ENCODE results near the gene SPEN.
"Not testable (repeated sequence)": the region's sequence is repeated elsewhere in the genome, so short reads cannot be mapped to it uniquely, and the experiment has no call there.

SPEN gene

DNA sequence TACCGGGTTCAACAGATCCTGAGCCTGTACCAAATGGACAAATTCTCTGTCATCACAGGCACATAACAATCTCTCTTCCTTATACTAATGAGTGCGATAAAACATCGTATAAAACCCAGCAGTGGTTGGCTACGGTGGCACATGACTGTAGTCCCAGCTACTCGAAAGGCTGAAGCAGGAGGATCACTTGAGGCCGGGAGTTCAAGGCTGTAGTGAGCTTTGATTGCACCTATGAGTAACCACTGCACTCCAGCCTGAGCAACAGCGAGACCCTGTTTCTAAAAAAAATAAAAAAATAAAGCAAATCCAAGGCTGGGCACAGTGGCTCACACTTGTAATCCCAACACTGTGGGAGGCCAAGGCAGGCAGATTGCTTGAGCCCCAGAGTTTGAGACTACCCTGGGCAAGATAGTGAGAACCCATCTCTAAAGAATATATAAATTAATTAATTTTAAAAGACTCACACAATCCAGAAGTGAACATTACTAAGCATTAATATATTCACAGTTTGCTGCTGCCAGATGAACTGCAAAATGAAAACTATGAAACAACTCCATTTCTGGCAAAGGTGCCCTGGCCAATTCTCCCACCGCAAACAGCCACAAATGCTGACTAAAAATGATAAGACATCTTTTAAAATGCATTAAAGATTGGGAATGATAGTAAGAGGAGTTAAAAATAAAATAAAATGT is 115.3 kb downstream of the SPEN start:
- DNase-seq (ENCODE audit: low read depth): no peak

DNA sequence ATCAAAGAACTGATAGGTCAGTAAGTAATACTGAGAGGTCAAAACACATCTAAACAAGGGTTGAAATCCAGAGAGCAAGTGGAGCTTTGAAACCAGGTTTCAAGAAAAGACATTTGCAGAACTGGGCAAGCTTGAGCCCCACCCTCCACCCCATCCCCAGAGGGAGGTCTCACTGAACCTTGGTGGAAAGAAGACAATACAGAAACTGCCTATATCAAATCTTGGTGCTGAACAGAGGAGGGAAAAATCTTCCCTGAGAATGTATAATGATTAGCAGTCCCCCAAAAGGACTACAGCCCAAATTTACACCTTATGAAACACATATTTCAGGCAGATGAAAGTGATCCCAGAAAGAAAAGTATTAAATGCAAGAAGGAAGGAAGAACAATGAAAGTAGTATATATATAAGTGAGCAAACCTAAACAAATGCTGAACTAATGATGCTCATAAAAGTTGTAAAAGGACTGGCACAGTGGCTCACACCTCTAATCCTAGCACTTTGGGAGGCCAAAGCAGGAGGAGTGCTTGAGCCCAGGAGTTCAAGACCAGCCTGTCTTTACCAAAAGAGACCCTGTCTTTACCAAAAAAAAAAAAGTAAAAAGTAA is 116.0 kb downstream of the SPEN start:
- DNase-seq (ENCODE audit: low read depth): no peak

DNA sequence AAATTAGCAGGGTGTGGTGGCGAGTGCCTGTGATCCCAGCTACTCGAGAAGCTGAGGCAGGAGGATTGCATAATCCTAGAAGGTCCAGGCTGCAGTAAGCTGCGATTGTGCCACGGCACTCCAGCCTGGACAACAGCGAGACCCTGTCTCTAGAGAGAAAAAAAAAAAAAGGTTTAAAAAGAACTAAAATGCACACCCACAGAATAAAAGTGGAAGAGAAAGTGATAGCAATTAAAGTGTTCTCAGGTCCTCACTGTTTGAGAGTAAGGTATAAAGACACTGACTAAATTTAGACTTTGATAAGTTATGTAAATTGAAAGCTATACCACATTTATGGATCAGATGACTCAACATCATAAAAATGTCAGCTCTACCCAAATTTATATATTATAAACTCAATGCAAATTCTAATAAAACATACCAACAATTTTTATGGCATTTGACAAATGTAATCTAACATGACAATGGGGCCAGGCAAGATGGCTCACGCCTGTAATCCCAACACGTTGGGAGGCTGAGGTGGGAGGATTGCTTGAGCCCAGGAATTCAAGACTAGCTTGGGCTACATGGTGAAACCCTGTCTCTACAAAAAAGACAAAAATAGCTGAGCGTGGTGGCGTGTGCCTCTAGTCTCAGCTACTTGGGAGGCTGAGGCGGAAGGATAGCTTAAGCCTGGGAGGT is 116.6 kb downstream of the SPEN start:
- no peak for DNase-seq (ENCODE audit: low read depth)

DNA sequence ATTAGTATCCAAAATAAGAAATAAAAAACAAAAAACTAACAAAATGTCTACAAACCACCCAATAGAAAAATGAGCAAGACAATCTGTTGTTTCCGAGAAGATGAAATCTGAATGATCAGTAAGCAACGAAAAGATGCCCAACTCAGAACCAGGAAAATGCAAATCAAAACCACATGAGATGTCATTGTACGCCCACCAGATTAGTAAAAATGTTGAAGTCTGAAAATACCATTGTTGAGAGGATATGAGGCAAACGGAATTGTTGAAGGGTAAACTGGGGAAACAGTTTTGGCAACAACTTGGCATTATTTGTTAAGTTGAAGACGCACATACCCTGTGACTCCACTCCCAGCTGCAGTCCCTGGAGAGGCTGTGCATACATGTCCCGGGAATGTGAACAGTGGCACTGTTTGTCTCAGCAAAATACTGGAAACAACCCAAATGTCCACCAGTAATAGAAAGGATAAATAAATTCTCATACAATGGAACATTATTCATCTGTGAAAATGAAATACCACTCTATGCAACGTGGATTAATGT is 117.8 kb downstream of the SPEN start:
- no peak for DNase-seq (ENCODE audit: low read depth)

DNA sequence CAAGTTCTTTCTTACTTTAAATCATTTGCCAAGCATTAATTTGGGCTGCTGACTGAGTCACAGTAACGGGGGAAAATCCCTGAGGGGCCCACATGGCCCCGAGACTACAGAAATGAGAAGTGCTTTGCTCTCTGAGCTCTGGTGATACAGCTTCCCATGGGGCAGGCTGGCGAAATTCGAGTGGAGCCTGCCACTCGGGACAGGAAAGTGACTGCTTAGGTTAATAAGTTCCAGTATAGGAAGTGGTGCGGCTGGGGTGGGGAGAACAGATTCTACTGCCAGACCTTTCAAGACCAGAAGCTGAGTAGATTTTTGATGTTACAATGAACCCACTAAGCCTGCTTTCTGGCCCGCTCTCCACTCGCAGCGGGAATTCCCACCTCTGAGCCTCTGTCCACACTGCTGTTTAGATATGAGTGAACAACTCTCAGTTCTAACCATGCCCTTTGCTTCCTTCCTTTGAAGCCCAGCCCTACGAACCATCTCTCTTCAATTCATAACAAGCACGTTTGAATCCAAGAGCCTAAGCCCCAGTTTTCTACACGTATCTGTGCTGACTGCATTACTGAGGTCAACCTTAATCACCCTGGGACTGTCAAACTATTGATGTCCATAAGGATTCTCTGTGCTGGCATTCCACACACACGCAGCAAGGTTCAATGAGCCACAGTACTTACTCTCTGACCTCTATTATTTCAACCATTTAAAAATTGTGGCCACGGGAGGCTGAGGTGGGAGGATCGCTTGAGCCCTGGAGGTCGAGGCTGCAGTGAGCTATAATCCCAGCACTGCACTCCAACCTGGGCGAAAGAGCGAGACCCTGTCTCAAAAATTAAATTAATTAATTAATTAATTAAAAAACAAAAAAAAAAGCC is 118.8 kb downstream of the SPEN start:
- peak; percentile 22 for DNase-seq (ENCODE audit: low read depth)

DNA sequence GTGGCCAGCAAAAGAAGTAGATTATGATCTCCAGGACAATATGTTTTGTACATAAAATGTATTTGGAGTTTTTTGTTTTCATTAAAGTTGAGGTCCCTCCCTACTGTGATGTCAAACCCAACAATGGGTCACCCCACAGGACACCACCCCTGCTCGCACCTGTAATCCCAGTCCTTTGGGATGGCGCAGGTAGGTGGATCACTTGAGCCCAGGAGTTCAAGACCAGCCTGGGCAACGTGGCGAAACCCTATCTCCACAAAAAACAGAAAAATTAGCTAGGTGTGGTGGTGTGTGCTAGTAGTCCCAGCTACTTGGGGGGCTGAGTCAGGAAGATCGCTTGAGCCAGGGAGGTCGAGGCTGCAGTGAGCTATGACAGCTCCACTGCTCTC is 119.4 kb downstream of the SPEN start:
- no peak for DNase-seq (ENCODE audit: low read depth)

DNA sequence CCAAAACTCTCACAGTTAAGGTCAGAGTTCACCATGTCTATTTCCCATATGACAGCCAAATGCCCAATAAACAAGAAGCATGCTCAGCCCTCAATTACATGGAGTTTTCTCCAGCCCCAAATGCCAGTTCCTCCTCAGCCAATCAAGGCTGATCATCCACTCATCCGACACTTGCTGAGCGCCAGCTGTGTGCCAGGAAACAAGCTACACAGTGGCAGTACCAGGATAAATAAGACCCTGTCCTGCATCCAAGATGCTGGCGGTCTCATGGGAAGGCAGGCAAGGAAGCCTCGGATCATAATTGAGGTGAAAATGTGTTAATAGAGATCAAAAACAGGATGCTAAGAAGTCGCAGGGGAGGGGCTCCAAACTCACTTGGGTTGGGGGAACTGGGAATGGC is 120.7 kb downstream of the SPEN start:
- no peak for DNase-seq (ENCODE audit: low read depth)

DNA sequence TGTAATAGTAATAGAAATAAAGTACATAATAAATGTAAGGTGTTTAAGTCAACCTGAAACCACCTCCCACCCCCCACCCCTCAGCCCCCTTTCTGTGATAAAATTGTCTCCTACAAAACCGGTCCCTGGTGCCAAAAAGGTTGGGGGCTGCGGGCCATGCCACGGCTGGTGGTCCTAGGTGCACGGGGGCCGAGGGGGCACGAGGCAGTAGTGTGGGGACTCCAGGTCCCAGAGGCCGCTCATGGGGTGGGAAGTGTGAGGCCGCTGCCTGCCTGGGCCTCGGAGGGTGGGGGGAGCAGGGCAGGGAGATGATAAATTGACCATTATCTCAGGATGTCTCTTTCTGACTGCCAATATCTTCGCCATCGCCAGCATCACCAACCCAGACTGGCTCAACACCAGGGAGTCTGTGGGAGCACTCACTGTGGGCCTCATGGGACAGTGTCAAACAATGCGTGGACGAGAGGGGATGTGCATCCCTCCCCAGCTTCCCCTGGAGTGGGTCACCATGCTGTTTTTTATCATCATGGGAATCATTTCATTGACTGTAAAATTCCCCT is 121.9 kb downstream of the SPEN start:
- DNase-seq (ENCODE audit: low read depth): no peak

DNA sequence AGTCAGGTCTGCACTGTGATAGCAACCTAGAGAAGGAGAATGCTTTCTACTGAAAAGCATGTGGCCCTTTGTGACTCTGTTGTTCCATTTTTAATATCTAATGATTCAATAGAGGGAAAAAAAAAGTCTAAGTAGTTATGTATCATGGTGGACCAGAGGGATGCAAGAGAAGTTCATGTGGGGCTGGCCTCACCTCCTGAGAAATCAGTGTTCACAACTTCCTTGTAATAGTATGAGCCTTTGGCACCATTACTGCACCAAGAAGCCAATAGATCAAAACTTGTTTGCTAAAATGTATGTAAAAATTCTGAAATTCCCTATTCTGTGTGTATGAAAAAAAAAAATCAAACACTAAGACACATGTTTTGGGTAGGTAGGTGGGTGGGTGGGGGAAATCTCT is 123.4 kb downstream of the SPEN start:
- DNase-seq (ENCODE audit: low read depth): no peak

DNA sequence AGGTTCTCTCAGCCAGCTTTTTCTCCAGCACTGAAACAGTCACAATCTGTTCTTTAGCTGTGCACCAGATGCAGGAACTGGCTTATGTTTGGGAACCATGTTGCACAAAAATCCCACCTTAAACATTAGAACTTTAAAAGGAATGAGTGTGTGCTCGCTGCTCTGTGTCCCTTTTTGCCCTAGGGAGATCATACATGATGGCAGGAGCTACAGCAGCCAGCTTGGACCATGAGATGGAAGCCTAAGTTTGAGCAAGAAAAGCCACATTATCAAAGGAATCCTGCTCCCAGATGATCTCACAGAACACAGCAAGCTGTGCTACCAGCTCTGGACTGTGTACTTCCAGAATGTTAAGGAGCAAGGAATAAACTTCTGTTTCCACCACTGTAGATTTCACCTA is 124.9 kb downstream of the SPEN start:
- DNase-seq (ENCODE audit: low read depth): no peak

DNA sequence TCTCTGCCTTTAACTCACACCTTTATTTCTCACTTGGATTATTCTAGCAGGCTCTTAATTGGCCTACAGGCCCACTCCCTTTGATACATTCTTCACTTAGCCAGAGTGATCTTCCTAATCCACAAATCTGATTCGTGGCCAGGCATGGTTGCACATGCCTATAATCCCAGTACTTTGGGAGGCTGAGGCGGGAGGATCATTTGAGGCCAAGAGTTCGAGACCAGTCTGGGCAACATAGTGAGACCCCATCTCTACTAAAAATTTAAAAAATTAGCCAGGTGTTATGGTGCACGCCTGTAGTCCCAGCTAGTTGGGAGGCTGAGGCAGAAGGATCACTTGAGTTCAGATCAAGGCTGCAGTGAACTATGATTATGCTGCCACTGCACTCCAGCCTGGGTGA is 126.3 kb downstream of the SPEN start:
- no peak for DNase-seq (ENCODE audit: low read depth)

DNA sequence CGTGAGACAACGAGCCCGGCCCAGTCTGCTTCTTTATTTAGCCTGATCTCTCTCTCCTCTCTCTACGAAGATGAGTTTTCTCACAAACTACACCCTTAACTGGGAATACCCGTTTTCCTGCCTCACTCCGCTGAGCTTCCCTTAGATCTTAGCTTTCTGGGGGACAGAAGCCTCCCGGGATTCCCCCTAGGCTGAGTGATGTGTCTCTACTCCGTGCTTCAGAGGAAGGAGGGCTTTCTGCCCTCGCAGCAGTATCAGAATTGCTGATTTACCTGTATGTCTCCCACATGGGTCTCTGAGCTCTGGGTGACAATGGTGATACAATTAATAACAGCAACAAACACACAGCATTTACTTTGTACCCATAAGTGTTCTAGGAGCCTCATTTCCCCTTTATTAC is 127.3 kb downstream of the SPEN start:
- no peak for DNase-seq (ENCODE audit: low read depth)

DNA sequence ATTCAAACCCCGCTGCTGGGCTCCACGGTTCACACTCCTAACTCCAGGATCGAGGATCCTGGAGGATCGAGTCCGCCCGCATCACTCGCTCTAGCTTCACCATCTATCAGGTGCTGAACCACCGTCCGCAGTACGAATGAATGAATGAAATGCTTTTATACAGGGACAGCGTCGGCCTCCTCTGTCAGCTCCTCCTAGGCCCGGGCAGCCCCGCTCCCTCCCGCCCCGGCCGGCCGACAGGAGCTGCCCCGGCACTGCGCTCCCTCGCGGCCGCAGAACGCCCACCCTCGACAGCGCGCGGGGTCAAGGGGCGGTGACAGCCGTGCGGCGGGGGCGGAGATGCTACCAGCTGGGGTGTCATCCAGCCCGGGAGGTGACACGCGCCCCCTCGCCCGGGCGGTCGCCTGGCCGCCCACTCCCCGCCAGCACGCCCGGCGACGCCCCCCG is 127.9 kb downstream of the SPEN start:
- peak; percentile 51 for DNase-seq (ENCODE audit: low read depth)

DNA sequence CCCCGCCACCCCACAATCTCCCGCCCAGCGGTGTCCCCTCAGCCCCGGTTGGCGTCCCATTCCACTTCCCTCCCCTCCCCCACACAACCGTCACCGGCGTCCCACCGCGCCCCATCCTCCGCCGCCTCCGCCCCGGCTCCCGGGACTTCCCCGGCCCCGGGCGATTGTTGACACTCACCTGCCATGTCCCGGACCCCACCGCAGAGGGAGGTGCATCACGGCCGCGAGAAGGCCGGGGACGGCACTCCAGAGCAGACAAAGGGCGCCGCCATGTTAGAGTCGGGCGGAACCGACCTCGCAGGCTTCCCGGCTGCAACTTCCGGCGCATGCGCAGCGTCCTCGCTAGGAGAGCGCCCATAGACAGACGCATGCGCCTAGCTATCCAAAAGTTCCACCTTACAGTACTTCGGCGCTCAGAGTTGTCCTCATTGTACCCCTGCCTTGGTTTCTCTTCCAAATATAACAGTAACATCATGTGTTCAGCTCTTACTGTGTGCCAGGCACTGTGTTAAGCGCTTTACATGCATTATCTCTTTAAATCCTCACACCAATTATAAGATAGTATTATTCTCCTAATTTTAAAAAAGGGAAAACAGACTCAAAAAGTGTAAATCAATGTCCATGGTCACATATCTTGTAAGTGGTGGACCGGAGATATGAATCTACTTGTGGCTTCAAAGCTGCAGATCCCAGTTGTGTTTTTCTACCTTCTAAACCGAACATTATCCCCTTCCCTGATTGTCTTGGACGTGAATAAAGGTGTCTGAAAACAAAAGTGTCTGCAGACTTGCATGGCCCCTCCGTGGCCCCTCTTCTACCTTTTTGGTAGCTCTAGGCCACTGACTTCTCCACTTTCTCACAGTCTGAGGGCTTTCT is 128.5 kb downstream of the SPEN start, which contains the start of gene ZBTB17:
TSS of gene ZBTB17 (minus strand) at position 297 of the 876 bp plus-strand sequence. CDS start 27,606 bp downstream, outside the sequence.
- peak; percentile 92 for DNase-seq (ENCODE audit: low read depth)

DNA sequence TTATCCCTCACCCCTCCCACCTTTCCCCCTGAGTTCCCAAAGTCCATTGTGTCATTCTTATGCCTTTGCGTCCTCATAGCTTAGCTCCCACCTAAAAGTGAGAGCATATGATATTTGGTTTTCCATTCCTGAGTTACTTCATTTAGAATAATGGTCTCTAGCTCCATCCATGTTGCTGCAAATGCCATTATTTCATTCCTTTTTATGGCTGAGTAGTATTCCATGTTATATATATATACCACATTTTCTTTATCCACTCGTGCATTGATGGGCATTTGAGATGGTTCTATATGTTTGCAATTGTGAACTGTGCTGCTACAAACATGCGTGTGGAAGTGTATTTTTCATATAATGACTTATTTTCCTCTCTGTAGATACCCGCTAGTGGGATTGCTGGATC is 130.4 kb downstream of the SPEN start:
- not testable (repeated sequence) for DNase-seq (ENCODE audit: low read depth)

DNA sequence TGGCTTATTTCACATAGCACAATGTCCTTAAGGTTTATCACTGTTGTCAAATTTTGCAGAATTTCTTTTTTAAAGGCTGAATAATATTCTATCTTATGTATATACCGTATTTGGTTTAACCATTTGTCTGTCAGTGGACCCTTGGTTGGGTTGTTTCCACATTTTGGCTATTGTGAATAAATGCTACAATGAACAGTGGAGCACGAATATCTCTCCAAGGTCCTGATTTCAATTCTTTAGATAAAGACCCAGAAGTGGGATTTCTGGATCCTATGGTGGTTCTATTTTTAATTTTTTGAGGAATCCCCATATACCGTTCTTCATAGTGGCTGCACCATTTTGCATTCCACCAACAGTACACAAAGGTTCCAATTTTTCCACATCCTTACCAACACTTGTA is 134.2 kb downstream of the SPEN start:
- no peak for DNase-seq (ENCODE audit: low read depth)

DNA sequence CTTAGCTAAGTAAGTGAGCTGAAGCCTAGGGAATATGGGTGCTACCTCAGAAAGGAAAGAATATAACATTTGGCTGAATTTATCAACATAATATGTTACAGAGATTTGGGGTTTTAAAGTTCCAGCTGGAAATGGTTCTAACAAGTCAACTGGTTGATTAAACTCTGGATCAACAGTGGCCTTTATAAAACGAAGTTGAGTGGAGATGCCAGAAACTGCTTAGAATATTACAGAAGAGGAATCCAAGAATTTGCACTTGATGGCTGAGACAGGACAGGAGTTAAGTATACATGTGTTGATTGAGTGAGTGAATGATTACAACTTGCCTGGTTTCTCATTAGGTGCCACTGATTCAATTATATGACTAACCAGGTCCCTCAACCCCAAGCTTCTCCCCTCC is 135.8 kb downstream of the SPEN start:
- no peak for DNase-seq (ENCODE audit: low read depth)

DNA sequence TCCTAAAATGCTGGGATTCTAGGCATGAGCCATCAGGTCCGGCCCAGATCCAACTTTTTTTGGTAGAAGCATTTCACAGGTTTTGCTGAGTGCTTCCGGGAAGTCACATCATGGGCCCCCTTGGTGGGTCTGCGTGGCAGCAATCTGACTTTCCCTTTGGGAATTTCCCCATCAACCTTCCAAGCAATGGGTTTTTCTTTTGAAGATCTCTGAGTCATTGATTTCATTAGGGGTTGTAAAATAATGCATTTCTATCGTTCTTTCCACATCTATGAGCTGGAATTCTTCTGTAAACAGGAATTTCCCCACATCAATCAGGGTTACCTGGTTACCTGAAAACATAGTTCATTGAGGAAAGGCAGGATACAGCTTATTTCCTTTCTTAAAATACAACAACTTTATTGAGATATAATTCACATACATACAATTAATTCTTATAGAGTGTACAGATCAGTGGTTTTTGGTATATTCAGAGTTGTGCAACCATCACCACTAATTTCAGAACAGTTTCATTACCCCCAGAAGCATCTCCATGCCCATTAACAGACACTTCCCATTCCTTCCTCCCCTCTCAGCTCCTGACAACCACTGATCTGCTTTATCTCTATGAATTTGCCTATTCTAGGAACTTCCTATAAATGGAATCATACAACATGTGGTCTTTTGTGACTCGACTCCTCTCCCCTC is 138.2 kb downstream of the SPEN start:
- no peak for DNase-seq (ENCODE audit: low read depth)

DNA sequence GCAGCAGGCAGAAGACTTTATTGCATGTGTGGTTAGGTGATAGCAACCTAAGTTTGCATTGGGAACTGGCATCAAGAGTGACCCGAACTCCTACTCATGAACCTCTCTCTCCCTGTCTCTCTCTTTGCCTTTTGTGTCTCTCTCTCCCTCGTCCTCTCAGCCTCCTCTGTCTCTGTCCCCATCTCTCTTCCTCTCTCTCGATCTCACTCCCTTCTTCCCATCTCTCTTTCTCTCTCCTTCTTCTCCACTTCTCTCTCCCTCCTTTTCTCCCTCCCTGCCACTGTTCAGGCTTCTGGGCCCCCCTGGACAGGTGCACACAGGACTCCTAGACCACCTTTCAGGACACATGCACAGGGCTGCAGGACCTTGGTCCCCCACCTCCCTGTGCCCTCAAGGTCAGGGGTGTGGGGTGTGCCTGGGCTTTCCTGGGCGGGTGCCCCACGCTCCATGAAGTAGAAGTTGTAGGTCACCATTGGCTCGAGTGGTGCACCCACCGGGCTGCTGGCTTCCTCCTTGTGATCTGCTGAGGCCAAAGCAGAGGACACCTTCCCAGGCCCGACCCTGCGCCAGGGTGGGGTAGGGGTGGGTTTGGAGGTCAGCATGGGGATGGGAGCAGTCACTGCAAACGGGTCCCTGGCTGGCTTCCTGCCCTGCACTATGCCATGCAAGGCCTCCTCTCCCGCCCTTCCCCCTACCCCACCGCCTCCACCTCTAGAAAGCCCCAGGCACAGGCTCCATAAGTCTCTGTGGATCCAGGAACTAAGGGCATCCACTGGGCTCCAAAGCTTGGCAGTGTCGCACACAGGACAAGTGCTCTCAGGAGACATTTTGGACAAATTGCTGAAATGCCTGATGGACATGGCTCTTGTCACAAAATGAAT is 141.6 kb downstream of the SPEN start:
- no peak for DNase-seq (ENCODE audit: low read depth)
